ENCODE results near the gene GNAT3.

GNAT3 gene

DNA sequence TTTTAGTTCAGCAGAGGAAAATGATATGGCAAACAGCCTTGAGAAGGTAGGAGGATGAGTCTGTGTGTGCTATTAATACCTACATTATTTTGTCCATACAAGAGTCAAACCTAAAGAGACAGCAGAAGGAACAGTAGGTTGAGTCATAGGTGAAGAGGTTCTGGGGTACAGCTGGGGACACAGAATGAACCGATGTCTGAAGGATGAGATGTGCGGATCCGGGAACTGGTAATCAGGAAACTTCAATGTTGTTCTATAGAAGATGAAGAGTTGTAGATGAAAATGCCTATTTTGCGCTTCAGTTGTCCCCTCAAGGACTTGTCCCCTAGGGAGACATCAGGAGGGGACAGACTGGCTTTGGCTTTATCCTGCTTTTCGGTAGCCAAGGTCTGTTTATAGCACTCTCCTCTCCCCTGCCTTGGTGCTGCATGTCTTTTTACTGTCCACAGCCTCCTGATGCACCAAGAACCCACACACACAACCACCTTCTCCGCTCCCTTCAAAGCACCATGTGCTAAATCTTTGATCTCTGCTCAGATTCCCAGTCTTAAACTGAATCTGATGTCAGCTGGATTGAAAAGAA is 94.6 kb downstream of the GNAT3 start:
- ATAC-seq (no peak), DNase-seq (no peak)

DNA sequence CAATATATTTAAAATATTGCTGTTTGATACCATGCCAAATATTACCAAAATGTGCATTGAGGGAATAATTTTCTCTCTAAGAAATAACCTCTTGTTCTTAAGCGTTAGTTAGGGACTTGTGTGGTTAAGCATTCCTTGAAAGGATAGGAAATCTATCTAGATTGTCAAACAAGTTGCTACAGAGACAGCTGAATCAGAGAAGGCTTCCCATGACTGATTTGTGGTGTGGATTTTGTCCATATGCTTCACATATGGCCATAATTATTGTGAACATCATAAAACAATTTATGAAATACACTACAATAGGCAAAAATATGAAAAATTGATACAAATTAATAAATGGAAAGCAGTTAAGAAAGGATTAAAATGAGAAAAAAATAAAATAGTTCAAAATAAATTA is 96.3 kb downstream of the GNAT3 start:
- ATAC-seq = no peak
- DNase-seq = no peak

DNA sequence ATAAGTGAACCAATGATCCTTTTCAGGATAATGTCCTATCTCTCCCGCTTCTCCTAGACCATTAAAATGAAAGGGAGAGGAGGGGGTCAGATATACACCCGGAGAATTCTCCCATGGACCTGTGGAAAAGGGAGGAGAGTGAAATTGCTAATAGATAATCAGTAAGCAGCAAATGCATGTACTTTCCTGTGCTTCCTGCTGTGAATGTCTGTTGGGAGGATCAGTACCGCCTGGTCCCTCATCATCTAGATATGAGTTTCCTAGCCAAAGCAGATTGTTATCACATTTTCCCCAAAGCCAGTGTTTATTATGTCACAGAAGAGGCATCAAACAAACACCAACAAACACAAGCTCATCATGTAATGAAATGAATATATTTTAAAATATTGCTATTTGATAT is 96.8 kb downstream of the GNAT3 start:
- DNase-seq = no peak
- no peak for ATAC-seq

DNA sequence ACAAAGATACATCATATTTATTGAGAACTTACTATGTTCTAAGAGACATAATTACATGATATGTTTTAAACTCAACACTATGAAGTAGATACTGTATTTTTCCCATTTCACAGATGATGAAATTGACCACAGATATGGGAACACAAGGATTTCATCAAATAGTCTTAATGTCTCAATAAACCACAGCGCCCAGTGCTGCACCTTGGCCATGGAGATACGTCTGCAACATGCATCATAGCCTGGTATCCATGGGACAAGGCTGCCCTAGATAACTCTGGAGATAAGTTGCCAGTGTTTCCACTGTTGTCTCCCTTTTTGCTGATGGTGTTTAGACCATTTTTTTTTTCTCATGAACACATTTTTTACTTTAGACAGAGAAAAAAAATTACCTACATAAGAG is 97.5 kb downstream of the GNAT3 start:
- DNase-seq (no peak), ATAC-seq (no peak)

DNA sequence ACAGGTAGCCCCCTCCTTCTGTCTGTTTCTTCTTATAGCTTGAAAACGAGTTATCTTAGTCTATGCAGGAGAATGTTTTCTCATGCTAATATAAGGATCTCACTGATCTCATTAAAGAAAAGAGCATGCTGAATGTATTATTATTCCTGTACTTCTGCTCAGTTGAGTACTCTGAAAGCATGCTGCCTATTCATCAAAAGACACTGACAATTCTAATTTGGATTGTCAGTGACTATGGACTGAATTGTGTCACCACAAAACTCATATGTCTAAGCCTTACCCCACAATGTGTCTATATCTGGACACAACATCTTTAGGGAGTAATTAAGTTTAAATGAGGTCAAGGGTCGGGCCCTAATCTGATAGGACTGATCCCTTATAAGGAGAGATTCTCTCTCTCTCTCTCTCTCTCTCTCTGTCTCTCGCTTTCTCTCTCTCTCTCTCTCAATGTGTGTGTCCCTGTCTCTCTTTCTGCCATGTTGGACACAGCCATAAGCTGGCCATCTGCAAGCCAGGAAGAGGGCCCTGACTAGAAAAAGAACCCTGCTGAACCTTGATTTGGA is 98.4 kb downstream of the GNAT3 start:
- no peak for ATAC-seq
- DNase-seq = no peak

DNA sequence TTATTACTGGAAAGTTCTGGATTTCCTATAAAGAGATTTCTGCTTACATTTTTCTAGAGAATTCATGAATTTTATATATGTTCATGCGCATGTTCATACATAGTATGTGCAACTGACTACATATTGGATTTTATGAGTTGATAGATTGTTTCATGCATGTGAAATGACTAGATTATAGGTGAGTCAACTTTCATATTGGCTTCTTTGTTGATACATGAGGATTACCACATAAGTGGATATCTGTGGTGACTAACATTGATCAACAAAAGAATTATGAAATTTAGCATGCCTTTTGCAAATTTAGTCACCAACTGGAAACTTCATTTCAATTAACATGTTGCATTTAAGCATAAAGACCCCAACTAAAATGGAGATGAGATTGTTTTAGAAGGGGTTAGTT is 99.0 kb downstream of the GNAT3 start:
- DNase-seq = no peak
- ATAC-seq = no peak

DNA sequence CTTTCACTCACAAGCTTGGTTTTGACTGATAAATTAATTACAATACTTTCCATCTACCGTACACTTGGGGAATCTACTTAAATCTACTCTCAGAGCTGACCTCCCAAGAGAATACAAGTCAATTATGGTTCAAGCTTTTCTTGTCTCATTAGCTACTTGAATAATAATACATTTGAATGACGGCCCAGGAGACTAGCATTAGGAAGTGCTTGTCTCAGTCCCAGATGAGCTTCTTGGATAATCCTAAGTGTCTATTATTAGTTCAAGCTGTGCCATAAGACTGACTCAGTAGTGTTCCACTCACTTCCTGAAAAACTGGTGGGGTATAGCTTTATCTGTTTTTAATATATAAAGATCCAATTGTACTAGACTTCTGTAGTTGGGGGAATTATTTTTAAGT is 100.2 kb downstream of the GNAT3 start:
- DNase-seq (no peak), ATAC-seq (no peak)

DNA sequence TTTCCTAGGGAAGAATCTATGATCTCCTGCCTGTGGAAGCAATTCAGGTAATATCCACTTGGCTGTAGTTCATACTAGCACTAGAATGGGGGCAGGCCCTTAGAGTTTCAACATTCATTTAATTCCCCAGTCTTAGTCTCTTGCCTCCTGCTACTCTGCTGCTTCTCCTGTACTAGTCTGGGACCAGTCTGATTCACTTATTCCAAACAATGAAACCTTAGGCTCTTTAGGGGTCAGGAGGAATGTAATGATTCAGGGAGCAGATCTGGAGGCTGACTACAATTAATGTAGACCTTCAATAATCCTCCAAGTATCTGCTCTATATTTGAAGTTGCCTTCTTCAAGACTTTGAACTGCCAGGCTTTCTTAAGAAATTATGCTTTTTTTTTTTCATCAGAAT is 101.8 kb downstream of the GNAT3 start:
- DNase-seq (no peak), ATAC-seq (no peak)

Data from stimulated activated naive CD8-positive, alpha-beta T cell treated with anti-CD3 and anti-CD28 coated beads, Interleukin-15, Interleukin-2, amounts not matched to agents 100 U/mL and 50 U/mL, for 24 hours (primary cell).